IMR-90 (cell line): ENCODE results near the gene HIVEP3. TPM values are rescaled to one million over a fixed set of nuclear protein-coding genes. Genes with fewer than 3 reads are reported as not detected.

Experiments used
- ATAC-seq: fragments of 200-7000 bp; cut with Tn5 transposase; 2 replicates; pipeline ENCODE4 v1.9.1; 2020; ENCODE audit warnings: low read depth, mild to moderate bottlenecking, moderate library complexity
- BruUV-seq: library from RNA; stranded (reverse); fragments of 400-500 nt; replicated peaks from 2 replicates; lab custom pipeline; 2021; lab: Mats Ljungman, UMichigan
- CTCF ChIA-PET: fragments of 300-600 bp; formaldehyde crosslinking; extraction: SDS; loops from one replicate; lab custom pipeline; 2021; ENCODE audit warnings: antibody characterized with exemption; lab: Yijun Ruan, JAX
- POLR2A ChIA-PET: fragments of 300-600 bp; sonication (Branson Sonifier 250); formaldehyde crosslinking; loops from one replicate; lab custom pipeline; 2022; ENCODE audit warnings: antibody characterized with exemption; ENCODE audit not compliant: unreplicated experiment; lab: Charles Lee
- DNase-seq: peaks from one replicate; pipeline ENCODE4 v3.0.0; 2013
- H2AFZ ChIP-seq: replicated peaks from 2 replicates; pipeline ENCODE3; 2013; ENCODE audit warnings: low read length, mild to moderate bottlenecking; ENCODE audit not compliant: poor library complexity
- H2AK5ac ChIP-seq: 2 replicates; pipeline ENCODE4 v1.6.1; 2013; ENCODE audit warnings: low read depth, low read length, inconsistent platforms
- H2AK9ac ChIP-seq: replicated peaks from 2 replicates; pipeline ENCODE3; 2013; ENCODE audit warnings: mild to moderate bottlenecking, low read depth, low read length, moderate library complexity; ENCODE audit not compliant: poor library complexity
- H2BK120ac ChIP-seq: 2 replicates; pipeline ENCODE4 v1.6.1; 2013; ENCODE audit warnings: low read depth, low read length, inconsistent platforms
- H2BK15ac ChIP-seq: 3 replicates; pipeline ENCODE4 v1.6.1; 2013; ENCODE audit warnings: low read depth, low read length, inconsistent platforms
- H2BK20ac ChIP-seq: 2 replicates; pipeline ENCODE4 v1.6.1; 2013; ENCODE audit warnings: low read depth, mild to moderate bottlenecking, inconsistent platforms, low read length, moderate library complexity
- H2BK5ac ChIP-seq: 2 replicates; pipeline ENCODE4 v1.6.1; 2013; ENCODE audit warnings: mild to moderate bottlenecking, low read depth, low read length, inconsistent platforms; ENCODE audit not compliant: poor library complexity, severe bottlenecking
- H3K14ac ChIP-seq: replicated peaks from 2 replicates; pipeline ENCODE4 v1.6.1; 2013; ENCODE audit warnings: low read depth, low read length, inconsistent platforms
- H3K18ac ChIP-seq: 2 replicates; pipeline ENCODE4 v1.6.1; 2013; ENCODE audit warnings: low read depth, low read length, control low read depth
- H3K23ac ChIP-seq: 2 replicates; pipeline ENCODE4 v1.6.1; 2013; ENCODE audit warnings: low read depth, low read length, inconsistent platforms
- H3K27ac ChIP-seq: 2 replicates; pipeline ENCODE4 v1.5.1; 2013; ENCODE audit warnings: mild to moderate bottlenecking, control low read depth, low read length; ENCODE audit not compliant: insufficient read depth
- H3K27me3 ChIP-seq: 2 replicates; pipeline ENCODE4 v1.6.1; 2013; ENCODE audit warnings: low read length; ENCODE audit not compliant: control insufficient read depth, insufficient read depth
- H3K36me3 ChIP-seq: 2 replicates; pipeline ENCODE4 v1.6.1; 2013; ENCODE audit warnings: low read length, mixed read lengths; ENCODE audit not compliant: control insufficient read depth, insufficient read depth
- H3K4ac ChIP-seq: 2 replicates; pipeline ENCODE4 v1.6.1; 2013; ENCODE audit warnings: low read depth, low read length, inconsistent platforms
- H3K4me1 ChIP-seq: 2 replicates; pipeline ENCODE4 v1.6.1; 2013; ENCODE audit warnings: low read length, mixed read lengths; ENCODE audit not compliant: control insufficient read depth, insufficient read depth
- H3K4me2 ChIP-seq: 2 replicates; pipeline ENCODE4 v1.6.1; 2013; ENCODE audit warnings: low read depth, mild to moderate bottlenecking, control low read depth, low read length, moderate library complexity
- H3K4me3 ChIP-seq: 2 replicates; pipeline ENCODE4 v1.5.1; 2013; ENCODE audit warnings: low read depth, mild to moderate bottlenecking, control low read depth, low read length, moderate library complexity; ENCODE audit not compliant: insufficient read depth
- H3K56ac ChIP-seq: 2 replicates; pipeline ENCODE4 v1.6.1; 2013; ENCODE audit warnings: low read length, inconsistent platforms; ENCODE audit not compliant: insufficient read depth; ENCODE audit errors: extremely low read depth
- H3K79me1 ChIP-seq, 2 experiments: 2 replicates each; pipeline ENCODE4 v1.6.1; 2013; ENCODE audit warnings: low read length in 2 of 2, inconsistent platforms in 1 of 2, low read depth in 1 of 2
- H3K9ac ChIP-seq: 2 replicates; pipeline ENCODE4 v1.6.1; 2013; ENCODE audit warnings: low read depth, low read length, control low read depth
- H3K9me1 ChIP-seq: 2 replicates; pipeline ENCODE4 v1.6.1; 2013; ENCODE audit warnings: low read length, inconsistent platforms; ENCODE audit not compliant: insufficient read depth
- H3K9me3 ChIP-seq: 2 replicates; pipeline ENCODE4 v1.6.1; 2013; ENCODE audit warnings: low read length; ENCODE audit not compliant: control insufficient read depth, insufficient read depth
- H4K20me1 ChIP-seq: 2 replicates; pipeline ENCODE4 v1.6.1; 2013; ENCODE audit warnings: low read length, inconsistent platforms; ENCODE audit not compliant: insufficient read depth
- H4K5ac ChIP-seq: 2 replicates; pipeline ENCODE4 v1.6.1; 2013; ENCODE audit warnings: mild to moderate bottlenecking, low read depth, low read length, control low read depth
- H4K8ac ChIP-seq, 2 experiments: 2 replicates each; pipeline ENCODE4 v1.6.1; 2013; ENCODE audit warnings: low read depth in 2 of 2, low read length in 2 of 2, control low read depth in 1 of 2, inconsistent platforms in 1 of 2
- H4K91ac ChIP-seq: 2 replicates; pipeline ENCODE4 v1.6.1; 2013; ENCODE audit warnings: low read depth, low read length, inconsistent platforms; ENCODE audit not compliant: insufficient read depth
- BHLHE40 ChIP-seq: fragments of 150-350 bp; IDR thresholded peaks from 2 replicates; pipeline ENCODE4 v1.6.1; 2016; ENCODE audit warnings: mild to moderate bottlenecking, low read depth, low read length
- CHD1 ChIP-seq: IDR thresholded peaks from 2 replicates; pipeline ENCODE4 v1.6.1; 2012; ENCODE audit warnings: low read depth, low read length, improper control_type of control experiment
- ELK1 ChIP-seq: fragments of 150-350 bp; IDR thresholded peaks from 2 replicates; pipeline ENCODE4 v1.6.1; 2016; ENCODE audit warnings: low read depth, mild to moderate bottlenecking, low read length, moderate library complexity, borderline replicate concordance
- MAFK ChIP-seq: IDR thresholded peaks from 2 replicates; pipeline ENCODE4 v1.6.1; 2012; ENCODE audit warnings: low read depth, low read length, improper control_type of control experiment
- MAZ ChIP-seq: IDR thresholded peaks from 2 replicates; pipeline ENCODE4 v1.6.1; 2012; ENCODE audit warnings: low read depth, mild to moderate bottlenecking, low read length, improper control_type of control experiment, moderate library complexity, borderline replicate concordance
- MXI1 ChIP-seq: IDR thresholded peaks from 2 replicates; pipeline ENCODE4 v1.6.1; 2012; ENCODE audit warnings: low read depth, mild to moderate bottlenecking, low read length, moderate library complexity, borderline replicate concordance
- NFE2L2 ChIP-seq: fragments of 150-350 bp; IDR thresholded peaks from 2 replicates; pipeline ENCODE4 v1.6.1; 2016; ENCODE audit warnings: low read depth, mild to moderate bottlenecking, low read length
- POLR2A ChIP-seq: IDR thresholded peaks from 2 replicates; pipeline ENCODE4 v1.6.1; 2012; ENCODE audit warnings: mild to moderate bottlenecking, low read depth, low read length
- RAD21 ChIP-seq: IDR thresholded peaks from 2 replicates; pipeline ENCODE4 v1.6.1; 2012; ENCODE audit warnings: low read length, improper control_type of control experiment
- RCOR1 ChIP-seq: IDR thresholded peaks from 2 replicates; pipeline ENCODE4 v1.6.1; 2012; ENCODE audit warnings: mild to moderate bottlenecking, low read length, improper control_type of control experiment; ENCODE audit not compliant: insufficient replicate concordance
- RFX5 ChIP-seq: IDR thresholded peaks from 2 replicates; pipeline ENCODE4 v1.8.0; 2012; ENCODE audit warnings: low read depth, mild to moderate bottlenecking, low read length, moderate library complexity
- SMC3 ChIP-seq: fragments of 150-350 bp; IDR thresholded peaks from 2 replicates; pipeline ENCODE4 v1.6.1; 2016; ENCODE audit warnings: low read depth, mild to moderate bottlenecking, antibody characterized with exemption, low read length, moderate library complexity
- WGBS, 2 experiments: methylation state at CpG; one replicate each; pipeline versions ENCODE4 v1.1.5 to v1.1.7; 2013; ENCODE audit warnings: missing lambda C conversion rate in 2 of 2; ENCODE audit not compliant: insufficient read length in 1 of 2; ENCODE audit errors: extremely low coverage in 2 of 2; 5-methylcytosine and 5-hydroxymethylcytosine counted together
- dilution Hi-C: fragments of 300-500 bp; cut with HindIII; formaldehyde crosslinking; loops from one replicate; pipeline ENCODE4 v1.14.3; 2018; ENCODE audit warnings: low sequenced_read_pairs; ENCODE audit not compliant: unreplicated experiment
- in situ Hi-C: fragments of 300-500 bp; cut with MboI; formaldehyde crosslinking; loops from 3 replicates; pipeline ENCODE4 v1.14.3; 2019; ENCODE audit warnings: low sequenced_read_pairs, inconsistent platforms, mixed read lengths
- intact Hi-C: fragments of 100-400 bp; cut with micrococcal nuclease; formaldehyde crosslinking; loops from 2 replicates; pipeline ENCODE4 v1.10.0; 2022
- polyA plus RNA-seq, 3 experiments: library from polyadenylated mRNA; depleted of rRNA; stranded (reverse); fragments of >200 nt; gene quantifications; 2 replicates each; pipeline ENCODE4 v1.2.3, GENCODE V29; 2012; ENCODE audit warnings: low replicate concordance in 1 of 3
- total RNA-seq: library from RNA; depleted of rRNA; stranded (reverse); fragments of >200 nt; gene quantifications from 2 replicates; pipeline ENCODE4 v1.2.3, GENCODE V29; 2012
- TF ChIP-seq, protein P1 (sequence below): conservative IDR thresholded peaks from 2 replicates; pipeline ENCODE4 v1.5.1; 2012; ENCODE audit warnings: mild to moderate bottlenecking, low read depth, low read length, improper control_type of control experiment
- TF ChIP-seq, protein P2 (sequence below): fragments of 150-350 bp; IDR thresholded peaks from 2 replicates; pipeline ENCODE4 v1.6.1; 2017; ENCODE audit warnings: mild to moderate bottlenecking, antibody characterized with exemption, low read length, low read depth

The HIVEP3 gene
- total and polyA plus RNA-seq, 2 of the 4 experiments (the other 2 are of a cell fraction): 1.4 to 4.0 TPM

DNA sequence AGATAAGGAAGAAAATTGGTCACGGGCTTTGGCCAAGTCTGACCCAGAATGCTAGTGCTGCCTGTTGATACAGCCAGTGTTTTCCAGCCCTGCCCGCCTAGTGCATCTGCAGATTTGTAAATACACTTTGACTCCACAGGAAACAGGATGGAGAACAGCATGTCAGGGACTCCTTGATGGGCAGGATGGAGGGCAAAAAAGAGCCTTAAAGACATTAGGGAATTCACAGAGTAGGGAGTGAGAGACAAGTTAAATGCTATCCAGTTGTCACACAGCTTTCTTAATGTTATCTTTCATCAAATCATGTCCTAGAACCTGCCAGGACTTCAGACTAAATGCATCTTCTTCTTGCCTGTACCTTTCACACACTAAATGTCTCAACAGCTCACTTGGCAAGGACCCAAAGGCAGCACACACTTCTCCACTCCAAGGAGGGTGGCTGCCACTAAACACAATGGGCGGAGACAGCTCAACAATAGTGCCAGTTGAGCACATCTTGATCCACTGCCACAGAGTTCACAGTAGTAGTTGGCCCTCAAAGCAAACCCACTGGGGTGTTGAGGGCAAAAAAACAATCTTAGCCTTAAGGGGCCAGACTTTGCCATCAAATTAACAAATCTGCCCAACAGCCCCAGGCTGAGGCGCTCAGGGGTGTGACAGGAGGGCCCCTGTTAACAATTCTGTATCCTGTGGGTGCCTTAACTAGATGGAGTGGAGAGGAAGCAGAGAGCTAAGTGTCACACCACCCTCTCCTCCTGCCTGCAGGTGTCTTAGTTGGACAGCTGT lies 2.7 kb downstream of the HIVEP3 start:
- Histone ChIP-seq H3K9ac (no peak overlapping the region), H3K56ac (no peak overlapping the region), H2AK9ac (no peak overlapping the region), H2AK5ac (no peak overlapping the region), H3K23ac (no peak overlapping the region), H2BK15ac (no peak overlapping the region), H2BK5ac (no peak overlapping the region), H4K8ac (no peak overlapping the region), H3K27me3 (peaks cover 4% of the 10 kb centered on the region; the same call in 1 of the 2 replicates), H3K4ac (no peak overlapping the region), H3K4me1 (peaks cover 9% of the 10 kb centered on the region), H3K9me1 (peaks cover 2% of the 10 kb centered on the region; the same call in 1 of the 2 replicates), H3K4me2 (no peak overlapping the region), H2BK120ac (no peak overlapping the region), H3K4me3 (no peak overlapping the region), H4K5ac (no peak overlapping the region), H4K91ac (no peak overlapping the region), H2BK20ac (no peak overlapping the region), H4K20me1 (no peaks in the 10 kb centered on the region), H3K36me3 (no peaks in the 10 kb centered on the region), H3K18ac (no peak overlapping the region), H3K79me1 (0 out of 4 replicates have a peak, but pooled peaks cover 0 to 6% of the 10 kb centered on the region in 2 experiments), H2AFZ (no peak overlapping the region), H3K27ac (no peak overlapping the region), H3K14ac (no peak overlapping the region), H3K9me3 (no peaks in the 10 kb centered on the region)
- dilution Hi-C loops (no loop called here), in situ Hi-C loops (no loop called here), intact Hi-C loops (loop anchor here (5.0 kb wide), 1 partner anchor 121 kb away; no protein-coding TSS in a partner anchor)
- DNase-seq (no peak), ATAC-seq (no peak)
- no TSS peak for BruUV-seq
- WGBS, 2 experiments: no CpG with 5 or more reads among the region's 4 CpGs
- ChIA-PET POLR2A (no interaction called here), CTCF (no interaction called here)
- TF ChIP-seq BHLHE40 (no peak), POLR2A (no peak), RFX5 (no peak), MAFK (no peak), RCOR1 (no peak), NFE2L2 (no peak), RAD21 (no peak), CHD1 (no peak), SMC3 (no peak), MXI1 (no peak), ELK1 (no peak), MAZ (no peak)
- TF ChIP-seq, protein P1, sequence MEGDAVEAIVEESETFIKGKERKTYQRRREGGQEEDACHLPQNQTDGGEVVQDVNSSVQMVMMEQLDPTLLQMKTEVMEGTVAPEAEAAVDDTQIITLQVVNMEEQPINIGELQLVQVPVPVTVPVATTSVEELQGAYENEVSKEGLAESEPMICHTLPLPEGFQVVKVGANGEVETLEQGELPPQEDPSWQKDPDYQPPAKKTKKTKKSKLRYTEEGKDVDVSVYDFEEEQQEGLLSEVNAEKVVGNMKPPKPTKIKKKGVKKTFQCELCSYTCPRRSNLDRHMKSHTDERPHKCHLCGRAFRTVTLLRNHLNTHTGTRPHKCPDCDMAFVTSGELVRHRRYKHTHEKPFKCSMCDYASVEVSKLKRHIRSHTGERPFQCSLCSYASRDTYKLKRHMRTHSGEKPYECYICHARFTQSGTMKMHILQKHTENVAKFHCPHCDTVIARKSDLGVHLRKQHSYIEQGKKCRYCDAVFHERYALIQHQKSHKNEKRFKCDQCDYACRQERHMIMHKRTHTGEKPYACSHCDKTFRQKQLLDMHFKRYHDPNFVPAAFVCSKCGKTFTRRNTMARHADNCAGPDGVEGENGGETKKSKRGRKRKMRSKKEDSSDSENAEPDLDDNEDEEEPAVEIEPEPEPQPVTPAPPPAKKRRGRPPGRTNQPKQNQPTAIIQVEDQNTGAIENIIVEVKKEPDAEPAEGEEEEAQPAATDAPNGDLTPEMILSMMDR: no peak
- TF ChIP-seq, protein P2, sequence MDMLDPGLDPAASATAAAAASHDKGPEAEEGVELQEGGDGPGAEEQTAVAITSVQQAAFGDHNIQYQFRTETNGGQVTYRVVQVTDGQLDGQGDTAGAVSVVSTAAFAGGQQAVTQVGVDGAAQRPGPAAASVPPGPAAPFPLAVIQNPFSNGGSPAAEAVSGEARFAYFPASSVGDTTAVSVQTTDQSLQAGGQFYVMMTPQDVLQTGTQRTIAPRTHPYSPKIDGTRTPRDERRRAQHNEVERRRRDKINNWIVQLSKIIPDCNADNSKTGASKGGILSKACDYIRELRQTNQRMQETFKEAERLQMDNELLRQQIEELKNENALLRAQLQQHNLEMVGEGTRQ: no peak
